Liver (tissue), 9 donors: ENCODE measurements around the gene TET2. TPM values are rescaled to one million over a fixed set of nuclear protein-coding genes. Genes with fewer than 3 reads are reported as not detected.

Experiments used
- DNase-seq: peaks from one replicate; pipeline ENCODE4 v3.0.0-alpha.2; 2017; ENCODE audit warnings: low spot score
- H3K27ac ChIP-seq, 2 donors: one replicate each; pipeline ENCODE4 v1.7.0; 2013; ENCODE audit warnings: inconsistent platforms in 2 of 2, low read length in 2 of 2, control low read depth in 1 of 2, low read depth in 1 of 2, mild to moderate bottlenecking in 1 of 2
- H3K27me3 ChIP-seq, 4 donors: one replicate each; pipeline versions ENCODE4 v1.6.1 to v1.7.0; 2013; ENCODE audit warnings: low read length in 3 of 4, inconsistent platforms in 1 of 4, mild to moderate bottlenecking in 1 of 4, moderate library complexity in 1 of 4; ENCODE audit not compliant: control insufficient read depth in 4 of 4, insufficient read depth in 4 of 4
- H3K36me3 ChIP-seq, 4 donors: one replicate each; pipeline versions ENCODE4 v1.6.1 to v1.7.0; 2013; ENCODE audit warnings: low read length in 3 of 4, mild to moderate bottlenecking in 3 of 4, low read depth in 1 of 4, moderate library complexity in 1 of 4; ENCODE audit not compliant: control insufficient read depth in 4 of 4, insufficient read depth in 3 of 4
- H3K4me1 ChIP-seq, 4 donors: one replicate each; pipeline versions ENCODE4 v1.6.1 to v1.7.0; 2013; ENCODE audit warnings: low read length in 3 of 4, mild to moderate bottlenecking in 3 of 4, moderate library complexity in 1 of 4; ENCODE audit not compliant: control insufficient read depth in 4 of 4, insufficient read depth in 4 of 4
- H3K4me3 ChIP-seq, 3 donors: one replicate each; pipeline versions ENCODE4 v1.6.1 to v1.7.0; 2013; ENCODE audit warnings: low read length in 3 of 3, control low read depth in 1 of 3, low read depth in 1 of 3, mild to moderate bottlenecking in 1 of 3
- H3K9ac ChIP-seq, 2 donors: one replicate each; pipeline ENCODE4 v1.7.0; 2013; ENCODE audit warnings: low read length in 2 of 2, mild to moderate bottlenecking in 2 of 2, moderate library complexity in 2 of 2, control low read depth in 1 of 2, low read depth in 1 of 2
- H3K9me3 ChIP-seq, 4 donors: one replicate each; pipeline versions ENCODE4 v1.6.1 to v1.7.0; 2013; ENCODE audit warnings: low read length in 3 of 4; ENCODE audit not compliant: control insufficient read depth in 4 of 4
- EGR1 ChIP-seq, 2 donors: IDR thresholded peaks; 2 replicates each; pipeline ENCODE4 v1.6.1; 2016 to 2018; ENCODE audit warnings: antibody characterized with exemption in 2 of 2, low read depth in 2 of 2
- FOXA1 ChIP-seq: IDR thresholded peaks from 2 replicates; pipeline ENCODE4 v1.6.1; 2016; ENCODE audit warnings: antibody characterized with exemption
- FOXA2 ChIP-seq: IDR thresholded peaks from 2 replicates; pipeline ENCODE4 v1.6.1; 2016; ENCODE audit warnings: antibody characterized with exemption
- GABPA ChIP-seq, 2 donors: IDR thresholded peaks in 1 of 2; conservative IDR thresholded peaks in 1 of 2; 2 replicates each; pipeline ENCODE4 v1.6.1; 2016; ENCODE audit warnings: antibody characterized with exemption in 2 of 2, mild to moderate bottlenecking in 1 of 2, moderate library complexity in 1 of 2
- HNF4A ChIP-seq, 2 donors: conservative IDR thresholded peaks; 2 replicates each; pipeline ENCODE4 v1.6.1; 2016; ENCODE audit warnings: antibody characterized with exemption in 2 of 2, mild to moderate bottlenecking in 2 of 2
- HNF4G ChIP-seq: IDR thresholded peaks from 2 replicates; pipeline ENCODE4 v1.6.1; 2016; ENCODE audit warnings: antibody characterized with exemption
- JUND ChIP-seq, 2 donors: IDR thresholded peaks; 2 replicates each; pipeline ENCODE4 v1.6.1; 2016; ENCODE audit warnings: antibody characterized with exemption in 2 of 2
- NR2F2 ChIP-seq: IDR thresholded peaks from 2 replicates; pipeline ENCODE4 v1.6.1; 2016; ENCODE audit warnings: antibody characterized with exemption
- RAD21 ChIP-seq, 2 donors: IDR thresholded peaks; 2 replicates each; pipeline ENCODE4 v1.6.1; 2016; ENCODE audit warnings: antibody characterized with exemption in 2 of 2, mild to moderate bottlenecking in 2 of 2
- SP1 ChIP-seq: IDR thresholded peaks from 2 replicates; pipeline ENCODE4 v1.6.1; 2018; ENCODE audit warnings: antibody characterized with exemption, mild to moderate bottlenecking
- TAF1 ChIP-seq: conservative IDR thresholded peaks from 2 replicates; pipeline ENCODE4 v1.6.1; 2016; ENCODE audit warnings: antibody characterized with exemption, mild to moderate bottlenecking
- YY1 ChIP-seq: IDR thresholded peaks from 2 replicates; pipeline ENCODE4 v1.6.1; 2016; ENCODE audit warnings: antibody characterized with exemption, mild to moderate bottlenecking
- WGBS: extraction: QIAGEN DNeasy Blood & Tissue Kit; methylation state at CpG from one replicate; pipeline ENCODE4 v1.1.7; 2013; 5-methylcytosine and 5-hydroxymethylcytosine counted together
- polyA plus RNA-seq, 2 donors: library from polyadenylated mRNA; stranded (reverse) in 1 of 2; unstranded in 1 of 2; fragments of 200-250 nt in 1 of 2; fragments of >200 nt in 1 of 2; fragmentation: Nextera tagmentation in 1 of 2; extraction: Ambion mirVana in 1 of 2; gene quantifications; one replicate each; pipeline versions ENCODE4 v1.2.1 to v1.2.3, GENCODE V29; 2013 to 2015
- total RNA-seq, 2 donors: library from RNA; depleted of rRNA; stranded (reverse); fragments of >200 nt; gene quantifications; one replicate each; pipeline ENCODE4 v1.2.3, GENCODE V29; 2014
- TF ChIP-seq, protein P1 (sequence below): IDR thresholded peaks from 2 replicates; pipeline ENCODE4 v1.6.1; 2016; ENCODE audit warnings: antibody characterized with exemption
- TF ChIP-seq, protein P2 (sequence below): IDR thresholded peaks from 2 replicates; pipeline ENCODE4 v1.6.1; 2016; ENCODE audit warnings: antibody characterized with exemption
- TF ChIP-seq, protein P3 (sequence below): IDR thresholded peaks from 2 replicates; pipeline ENCODE4 v1.6.1; 2016; ENCODE audit warnings: antibody characterized with exemption, mild to moderate bottlenecking
- TF ChIP-seq, protein P4 (sequence below): IDR thresholded peaks from 2 replicates; pipeline ENCODE4 v1.6.1; 2016; ENCODE audit warnings: antibody characterized with exemption
- TF ChIP-seq, protein P5 (sequence below): fragments of 150-350 bp; IDR thresholded peaks from 2 replicates; pipeline ENCODE4 v1.5.1; 2017; ENCODE audit warnings: improper control_type of control experiment, low read depth, low read length; ENCODE audit not compliant: missing input control
- donor health status: healthy.
- donor health status: healthy.
- donor health status: healthy.
- donor health status: healthy.
- donor health status: healthy.

Gene TET2
- total and polyA plus RNA-seq, 4 donors = 0.88 to 8.4 (median 5.5) TPM

DNA sequence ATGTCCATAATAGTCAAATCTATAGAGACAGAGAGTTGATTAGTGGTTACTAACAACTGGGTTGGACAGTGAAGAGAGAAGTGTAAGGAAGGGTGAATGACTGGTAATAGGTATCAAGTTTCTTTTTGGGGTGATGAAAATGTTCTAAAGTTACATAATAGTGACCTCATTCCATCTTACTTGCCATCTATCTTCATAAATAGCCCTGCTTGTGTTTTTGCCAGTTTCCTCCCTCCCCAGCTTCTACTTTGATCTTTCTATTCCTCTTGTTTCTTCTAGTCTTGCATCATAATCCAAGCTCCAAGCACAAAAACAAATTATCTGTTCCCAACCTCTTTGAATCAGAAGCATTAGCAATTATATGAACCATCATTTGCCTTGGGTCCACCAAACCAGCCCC lies 40.2 kb upstream of the TET2 start:
- no peak for TF ChIP-seq FOXA2
- TF ChIP-seq TAF1 = no peak
- no peak for TF ChIP-seq HNF4G
- no peak for TF ChIP-seq HNF4A (conservative IDR thresholded peaks at IDR 0.05)
- TF ChIP-seq, protein P1, sequence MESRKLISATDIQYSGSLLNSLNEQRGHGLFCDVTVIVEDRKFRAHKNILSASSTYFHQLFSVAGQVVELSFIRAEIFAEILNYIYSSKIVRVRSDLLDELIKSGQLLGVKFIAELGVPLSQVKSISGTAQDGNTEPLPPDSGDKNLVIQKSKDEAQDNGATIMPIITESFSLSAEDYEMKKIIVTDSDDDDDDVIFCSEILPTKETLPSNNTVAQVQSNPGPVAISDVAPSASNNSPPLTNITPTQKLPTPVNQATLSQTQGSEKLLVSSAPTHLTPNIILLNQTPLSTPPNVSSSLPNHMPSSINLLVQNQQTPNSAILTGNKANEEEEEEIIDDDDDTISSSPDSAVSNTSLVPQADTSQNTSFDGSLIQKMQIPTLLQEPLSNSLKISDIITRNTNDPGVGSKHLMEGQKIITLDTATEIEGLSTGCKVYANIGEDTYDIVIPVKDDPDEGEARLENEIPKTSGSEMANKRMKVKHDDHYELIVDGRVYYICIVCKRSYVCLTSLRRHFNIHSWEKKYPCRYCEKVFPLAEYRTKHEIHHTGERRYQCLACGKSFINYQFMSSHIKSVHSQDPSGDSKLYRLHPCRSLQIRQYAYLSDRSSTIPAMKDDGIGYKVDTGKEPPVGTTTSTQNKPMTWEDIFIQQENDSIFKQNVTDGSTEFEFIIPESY = no peak
- no peak for TF ChIP-seq FOXA1
- TF ChIP-seq RAD21 (IDR thresholded peaks at IDR 0.05) = no peak
- TF ChIP-seq GABPA (IDR thresholded peaks at IDR 0.05 in 1 of 2, conservative IDR thresholded peaks at IDR 0.05 in 1 of 2) = no peak
- no peak for TF ChIP-seq EGR1 (IDR thresholded peaks at IDR 0.05; ENCODE audit: low read depth in 2 of 2)
- no peak for TF ChIP-seq YY1
- TF ChIP-seq, protein P2, sequence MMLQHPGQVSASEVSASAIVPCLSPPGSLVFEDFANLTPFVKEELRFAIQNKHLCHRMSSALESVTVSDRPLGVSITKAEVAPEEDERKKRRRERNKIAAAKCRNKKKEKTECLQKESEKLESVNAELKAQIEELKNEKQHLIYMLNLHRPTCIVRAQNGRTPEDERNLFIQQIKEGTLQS = no peak
- TF ChIP-seq NR2F2 = no peak
- TF ChIP-seq, protein P3, sequence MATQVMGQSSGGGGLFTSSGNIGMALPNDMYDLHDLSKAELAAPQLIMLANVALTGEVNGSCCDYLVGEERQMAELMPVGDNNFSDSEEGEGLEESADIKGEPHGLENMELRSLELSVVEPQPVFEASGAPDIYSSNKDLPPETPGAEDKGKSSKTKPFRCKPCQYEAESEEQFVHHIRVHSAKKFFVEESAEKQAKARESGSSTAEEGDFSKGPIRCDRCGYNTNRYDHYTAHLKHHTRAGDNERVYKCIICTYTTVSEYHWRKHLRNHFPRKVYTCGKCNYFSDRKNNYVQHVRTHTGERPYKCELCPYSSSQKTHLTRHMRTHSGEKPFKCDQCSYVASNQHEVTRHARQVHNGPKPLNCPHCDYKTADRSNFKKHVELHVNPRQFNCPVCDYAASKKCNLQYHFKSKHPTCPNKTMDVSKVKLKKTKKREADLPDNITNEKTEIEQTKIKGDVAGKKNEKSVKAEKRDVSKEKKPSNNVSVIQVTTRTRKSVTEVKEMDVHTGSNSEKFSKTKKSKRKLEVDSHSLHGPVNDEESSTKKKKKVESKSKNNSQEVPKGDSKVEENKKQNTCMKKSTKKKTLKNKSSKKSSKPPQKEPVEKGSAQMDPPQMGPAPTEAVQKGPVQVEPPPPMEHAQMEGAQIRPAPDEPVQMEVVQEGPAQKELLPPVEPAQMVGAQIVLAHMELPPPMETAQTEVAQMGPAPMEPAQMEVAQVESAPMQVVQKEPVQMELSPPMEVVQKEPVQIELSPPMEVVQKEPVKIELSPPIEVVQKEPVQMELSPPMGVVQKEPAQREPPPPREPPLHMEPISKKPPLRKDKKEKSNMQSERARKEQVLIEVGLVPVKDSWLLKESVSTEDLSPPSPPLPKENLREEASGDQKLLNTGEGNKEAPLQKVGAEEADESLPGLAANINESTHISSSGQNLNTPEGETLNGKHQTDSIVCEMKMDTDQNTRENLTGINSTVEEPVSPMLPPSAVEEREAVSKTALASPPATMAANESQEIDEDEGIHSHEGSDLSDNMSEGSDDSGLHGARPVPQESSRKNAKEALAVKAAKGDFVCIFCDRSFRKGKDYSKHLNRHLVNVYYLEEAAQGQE = no peak
- TF ChIP-seq JUND (IDR thresholded peaks at IDR 0.05) = no peak
- TF ChIP-seq SP1 = no peak

DNA sequence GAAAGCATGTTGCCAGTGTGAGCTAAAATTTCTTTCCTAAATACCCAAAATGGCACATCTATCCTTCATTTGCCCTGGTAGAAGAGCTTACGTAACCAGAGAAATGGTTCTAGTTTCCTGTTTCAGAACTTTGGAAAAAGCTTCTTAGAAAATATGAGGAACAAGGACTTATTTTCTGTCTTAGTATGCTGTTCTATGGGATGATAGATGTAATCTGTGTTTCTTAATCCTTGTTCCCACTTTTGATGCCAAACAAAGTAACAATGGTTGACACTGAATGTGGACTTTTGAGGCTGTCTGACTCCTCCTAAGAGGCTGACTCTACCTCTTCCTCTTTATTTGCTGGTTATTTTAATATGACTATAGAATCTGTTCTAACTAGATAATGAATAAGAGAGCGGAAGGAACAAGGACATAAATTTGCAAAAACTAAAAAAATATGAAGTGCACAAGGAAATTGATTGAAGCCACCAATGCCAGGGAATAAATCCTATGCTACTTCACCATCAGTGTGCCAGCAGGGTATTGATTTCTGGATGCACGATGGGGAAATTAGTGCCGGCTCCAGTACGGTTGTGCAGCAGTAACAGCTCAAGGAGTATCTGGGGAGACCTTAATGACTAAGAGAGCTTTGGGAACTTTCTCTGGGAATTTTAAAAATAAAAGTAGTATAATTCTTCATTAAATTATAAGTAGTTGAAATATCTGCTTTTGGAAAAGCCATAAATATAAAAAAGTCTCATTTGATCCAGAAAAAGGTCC lies 39.4 kb upstream of the TET2 start:
- DNase-seq = no peak
- Histone ChIP-seq H3K27me3 (no peaks in the 10 kb centered on the region), H3K9ac (no peak overlapping the region), H3K4me3 (no peak overlapping the region), H3K9me3 (no peaks in the 10 kb centered on the region), H3K4me1 (no peaks in the 10 kb centered on the region), H3K27ac (no peak overlapping the region), H3K36me3 (no peaks in the 10 kb centered on the region)
- TF ChIP-seq RAD21 (IDR thresholded peaks at IDR 0.05) (no peak), JUND (IDR thresholded peaks at IDR 0.05) (no peak), TAF1 (no peak), FOXA1 (no peak), FOXA2 (no peak), EGR1 (IDR thresholded peaks at IDR 0.05; ENCODE audit: low read depth in 2 of 2) (no peak)
- TF ChIP-seq, protein P2 = no peak
- TF ChIP-seq, protein P4, sequence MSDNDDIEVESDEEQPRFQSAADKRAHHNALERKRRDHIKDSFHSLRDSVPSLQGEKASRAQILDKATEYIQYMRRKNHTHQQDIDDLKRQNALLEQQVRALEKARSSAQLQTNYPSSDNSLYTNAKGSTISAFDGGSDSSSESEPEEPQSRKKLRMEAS = no peak
- TF ChIP-seq, protein P5, sequence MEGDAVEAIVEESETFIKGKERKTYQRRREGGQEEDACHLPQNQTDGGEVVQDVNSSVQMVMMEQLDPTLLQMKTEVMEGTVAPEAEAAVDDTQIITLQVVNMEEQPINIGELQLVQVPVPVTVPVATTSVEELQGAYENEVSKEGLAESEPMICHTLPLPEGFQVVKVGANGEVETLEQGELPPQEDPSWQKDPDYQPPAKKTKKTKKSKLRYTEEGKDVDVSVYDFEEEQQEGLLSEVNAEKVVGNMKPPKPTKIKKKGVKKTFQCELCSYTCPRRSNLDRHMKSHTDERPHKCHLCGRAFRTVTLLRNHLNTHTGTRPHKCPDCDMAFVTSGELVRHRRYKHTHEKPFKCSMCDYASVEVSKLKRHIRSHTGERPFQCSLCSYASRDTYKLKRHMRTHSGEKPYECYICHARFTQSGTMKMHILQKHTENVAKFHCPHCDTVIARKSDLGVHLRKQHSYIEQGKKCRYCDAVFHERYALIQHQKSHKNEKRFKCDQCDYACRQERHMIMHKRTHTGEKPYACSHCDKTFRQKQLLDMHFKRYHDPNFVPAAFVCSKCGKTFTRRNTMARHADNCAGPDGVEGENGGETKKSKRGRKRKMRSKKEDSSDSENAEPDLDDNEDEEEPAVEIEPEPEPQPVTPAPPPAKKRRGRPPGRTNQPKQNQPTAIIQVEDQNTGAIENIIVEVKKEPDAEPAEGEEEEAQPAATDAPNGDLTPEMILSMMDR = no peak
- WGBS = 49% methylated on average over 5 of the region's 5 CpGs

More for the DNA sequence above, 40.2 kb upstream of the TET2 start:
- Histone ChIP-seq H3K27ac (no peak overlapping the region), H3K9ac (no peak overlapping the region), H3K9me3 (no peaks in the 10 kb centered on the region), H3K4me1 (no peaks in the 10 kb centered on the region), H3K36me3 (no peaks in the 10 kb centered on the region), H3K4me3 (no peak overlapping the region), H3K27me3 (no peaks in the 10 kb centered on the region)
- no peak for DNase-seq
